OCI-LY1 (cell line): ENCODE results near the gene CUX1.

Source experiments
- CTCF ChIP-seq: fragments of 200-600 bp; sonication (generic), shearing (Covaris generic); IDR thresholded peaks from 2 replicates; pipeline ENCODE4 v1.5.1; 2017; ENCODE audit warnings: mild to moderate bottlenecking, antibody characterized with exemption, low read length, moderate library complexity, mixed read lengths
- EZH2 ChIP-seq: fragments of 200-600 bp; sonication (generic), shearing (Covaris generic); IDR thresholded peaks from 2 replicates; pipeline ENCODE4 v1.8.0; 2017; ENCODE audit warnings: borderline replicate concordance, mixed run types, mild to moderate bottlenecking, antibody characterized with exemption, low read length, moderate library complexity, mixed read lengths

- TF ChIP-seq CTCF (no peak), EZH2 (no peak)
Measured at GRCh38 chr7:102284891-102285539, 467.6 kb downstream of the CUX1 start.
